K562 (cell line): ENCODE measurements around the gene CHGA. TPM values are rescaled to one million over a fixed set of nuclear protein-coding genes. Genes with fewer than 3 reads are reported as not detected.

Experiments
- ATAC-seq: fragments of 200-7000 bp; cut with Tn5 transposase; 3 replicates; pipeline ENCODE4 v1.9.1; 2020; ENCODE audit warnings: moderate library complexity
- BruUV-seq: library from RNA; stranded (reverse); fragments of 400-500 nt; replicated peaks from 2 replicates; lab custom pipeline; 2021; lab: Mats Ljungman, UMichigan
- CTCF ChIA-PET: fragments of 300-600 bp; formaldehyde crosslinking; extraction: SDS; loops from one replicate; lab custom pipeline; 2021; ENCODE audit warnings: low intra/inter-chr PET ratio; lab: Yijun Ruan, JAX
- POLR2A ChIA-PET: fragments of 300-600, 350-650 bp; sonication (Branson Sonifier 250); formaldehyde crosslinking; extraction: SDS; loops from one replicate; lab custom pipeline; 2021; ENCODE audit warnings: antibody characterized with exemption, inconsistent platforms; lab: Yijun Ruan, JAX
- DNase-seq, 4 experiments: peaks; one replicate each; pipeline versions ENCODE4 v3.0.0 to v3.0.0-alpha.2; 2011 to 2018; ENCODE audit warnings: low spot score in 3 of 4, mixed read lengths in 3 of 4; ENCODE audit errors: extremely low read depth in 1 of 4
- FAIRE-seq: peaks from 2 replicates; lab custom pipeline; 2011; peaks lifted over from hg19 to GRCh38; lab: Jason Lieb, UNC
- H2AFZ ChIP-seq: 2 replicates; pipeline ENCODE4 v1.6.0; 2011; ENCODE audit warnings: low read depth, low read length, control low read depth, inconsistent platforms
- H3K27ac ChIP-seq: fragments of 200-600 bp; 3 replicates; pipeline ENCODE4 v1.8.0; 2011; ENCODE audit warnings: low read depth, mild to moderate bottlenecking, control low read depth, inconsistent platforms, low read length, moderate library complexity, mixed read lengths; ENCODE audit errors: extremely low read depth
- H3K27me3 ChIP-seq, 2 experiments: fragments of 300-600 bp in 1 of 2; 2 replicates in 1 of 2; 3 replicates in 1 of 2; pipeline versions ENCODE4 v1.6.0 to v1.8.0; 2011; ENCODE audit warnings: inconsistent platforms in 2 of 2, low read length in 2 of 2, mild to moderate bottlenecking in 1 of 2, mixed read lengths in 1 of 2, moderate library complexity in 1 of 2; ENCODE audit not compliant: control insufficient read depth in 2 of 2, insufficient read depth in 2 of 2
- H3K36me3 ChIP-seq: fragments of 300-600 bp; 3 replicates; pipeline ENCODE4 v1.8.0; 2011; ENCODE audit warnings: mild to moderate bottlenecking, low read length, inconsistent platforms; ENCODE audit not compliant: control insufficient read depth, insufficient read depth
- H3K4me1 ChIP-seq, 2 experiments: fragments of 200-600 bp in 1 of 2; replicated peaks in 1 of 2; 2 replicates in 1 of 2; 3 replicates in 1 of 2; pipeline versions ENCODE4 v1.5.1 to v1.8.0; 2011; ENCODE audit warnings: inconsistent platforms in 2 of 2, low read length in 2 of 2, mild to moderate bottlenecking in 1 of 2, mixed read lengths in 1 of 2, moderate library complexity in 1 of 2; ENCODE audit not compliant: control insufficient read depth in 2 of 2, insufficient read depth in 2 of 2
- H3K4me2 ChIP-seq: 2 replicates; pipeline ENCODE4 v1.6.1; 2011; ENCODE audit warnings: low read length, control low read depth, inconsistent platforms, mixed read lengths; ENCODE audit not compliant: insufficient read depth
- H3K4me3 ChIP-seq: fragments of 200-600 bp; sonication (generic), shearing (Covaris generic); 2 replicates; pipeline ENCODE4 v1.5.1; 2016; ENCODE audit warnings: control low read depth, inconsistent platforms
- H3K79me2 ChIP-seq: fragments of 200-600 bp; 3 replicates; pipeline ENCODE4 v1.8.0; 2011; ENCODE audit warnings: low read length, inconsistent platforms; ENCODE audit not compliant: control insufficient read depth, insufficient read depth
- H3K9ac ChIP-seq, 2 experiments: 2 replicates each; pipeline versions ENCODE4 v1.6.0 to v1.6.1; 2011; ENCODE audit warnings: low read depth in 2 of 2, low read length in 2 of 2, control low read depth in 1 of 2, inconsistent platforms in 1 of 2, mild to moderate bottlenecking in 1 of 2, mixed read lengths in 1 of 2; ENCODE audit not compliant: insufficient read depth in 1 of 2
- H3K9me1 ChIP-seq: one replicate; pipeline ENCODE4 v1.6.0; 2011; ENCODE audit warnings: inconsistent platforms, mild to moderate bottlenecking, low read length, moderate library complexity; ENCODE audit not compliant: control insufficient read depth, insufficient read depth
- H3K9me3 ChIP-seq: replicated peaks from 2 replicates; pipeline ENCODE4 v1.5.1; 2011; ENCODE audit warnings: low read depth, low read length, inconsistent platforms; ENCODE audit not compliant: control insufficient read depth, insufficient read depth
- H4K20me1 ChIP-seq: replicated peaks from 2 replicates; pipeline ENCODE4 v1.6.1; 2011; ENCODE audit warnings: low read length, inconsistent platforms, mixed read lengths; ENCODE audit not compliant: control insufficient read depth, insufficient read depth
- DMBX1 ChIP-seq: fragments of 250-450 bp; sonication (Bioruptor Pico); IDR thresholded peaks from 2 replicates; pipeline ENCODE4 v1.8.0; 2022; ENCODE audit warnings: inconsistent platforms, mild to moderate bottlenecking, moderate library complexity, borderline replicate concordance
- DPF2 ChIP-seq: fragments of 450-650 bp; IDR thresholded peaks from 2 replicates; pipeline ENCODE4 v1.6.1; 2016
- NCOA6 ChIP-seq: fragments of 450-650 bp; IDR thresholded peaks from 2 replicates; pipeline ENCODE4 v1.6.1; 2017; ENCODE audit warnings: mild to moderate bottlenecking
- RB1 ChIP-seq: fragments of 450-650 bp; IDR thresholded peaks from 2 replicates; pipeline ENCODE4 v1.6.1; 2017; ENCODE audit warnings: low read depth, mild to moderate bottlenecking
- TBP ChIP-seq: optimal IDR thresholded peaks from 2 replicates; pipeline ENCODE3; 2011; ENCODE audit warnings: low read depth, low read length, improper control_type of control experiment
- TFE3 ChIP-seq: fragments of 450-650 bp; formaldehyde crosslinking; IDR thresholded peaks from 2 replicates; pipeline ENCODE4 v1.4.0; 2020; ENCODE audit warnings: mild to moderate bottlenecking, mixed read lengths
- ZNF282 ChIP-seq: sonication (generic); formaldehyde crosslinking; IDR thresholded peaks from 2 replicates; pipeline ENCODE4 v1.8.1; 2023; ENCODE audit warnings: missing genetic modification reagents
- ZNF316 ChIP-seq: fragments of 450-650 bp; IDR thresholded peaks from 2 replicates; pipeline ENCODE4 v1.6.1; 2016
- ZNF766 ChIP-seq: fragments of 200-800 bp; sonication (Bioruptor generic); conservative IDR thresholded peaks from 2 replicates; pipeline ENCODE4 v1.6.1; 2016; ENCODE audit warnings: missing genetic modification characterization, missing compliant biosample characterization
- WGBS: fragments of 100-300 bp; shearing (Covaris generic); methylation state at CpG from one replicate; pipeline ENCODE4 v1.1.6; 2016; ENCODE audit warnings: low coverage, mixed read lengths; ENCODE audit not compliant: insufficient coverage; ENCODE audit errors: missing lambda C conversion rate; 5-methylcytosine and 5-hydroxymethylcytosine counted together
- in situ Hi-C: fragments of 300-500 bp; cut with MboI; formaldehyde crosslinking; loops from 4 replicates; pipeline ENCODE4 v1.15.0; 2018; ENCODE audit warnings: inconsistent platforms, mixed read lengths
- intact Hi-C: fragments of 100-400 bp; cut with micrococcal nuclease; formaldehyde crosslinking; loops from 2 replicates; pipeline ENCODE4 v1.14.2; 2022
- polyA plus RNA-seq, 8 experiments: library from polyadenylated mRNA; depleted of rRNA in 4 of 8; stranded (reverse) in 5 of 8; unstranded in 3 of 8; fragments of >200 nt; fragmentation: Nextera tagmentation in 2 of 8; fragmentation: Illumina TruSeq in 1 of 8; extraction: Ambion mirVana in 2 of 8; extraction: Trizol in 1 of 8; gene quantifications; 2 replicates each; pipeline versions ENCODE4 v1.2.1 to v1.2.3, GENCODE V29; 2011 to 2014; ENCODE audit warnings: inconsistent platforms in 1 of 8, missing spikeins in 1 of 8
- total RNA-seq, 7 experiments: library from RNA; depleted of rRNA in 6 of 7; stranded (reverse); fragments of >200 nt in 6 of 7; fragmentation: Illumina TruSeq in 2 of 7; extraction: Trizol in 2 of 7; gene quantifications; 2 replicates each; pipeline versions ENCODE4 v1.2.1 to v1.2.3, GENCODE V29; 2011 to 2021; ENCODE audit warnings: low replicate concordance in 1 of 7
- TF ChIP-seq, protein P1 (sequence below): fragments of 450-650 bp; formaldehyde crosslinking; conservative IDR thresholded peaks from 2 replicates; pipeline ENCODE4 v1.4.0; 2022; ENCODE audit warnings: mild to moderate bottlenecking, missing genetic modification characterization

The CHGA gene
- total and polyA plus RNA-seq, 9 of the 15 experiments (the other 6 are each of a cell fraction or from before 2014, with no cell fraction given) = not detected

DNA sequence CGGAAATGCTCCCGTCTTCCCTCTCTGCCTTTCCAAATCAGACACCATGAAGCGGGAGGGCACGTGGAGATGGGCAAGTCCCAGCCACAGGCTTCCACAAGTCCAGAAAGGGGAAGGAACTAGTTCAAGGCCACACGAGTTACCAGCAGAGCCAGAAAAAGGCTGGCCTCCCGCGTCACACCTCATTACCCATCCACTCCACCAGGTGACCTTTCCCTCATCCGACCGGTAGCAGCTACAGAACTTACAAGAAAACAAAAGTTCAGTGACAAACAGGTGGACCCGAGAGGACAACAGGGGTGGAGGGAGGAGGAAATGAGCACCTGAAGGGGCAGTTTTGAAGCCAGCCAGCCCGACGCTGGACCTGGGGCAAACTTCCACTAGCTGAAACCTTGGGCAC, 46.9 kb downstream of the CHGA start:
- intact Hi-C loops = no loop called here
- FAIRE-seq (no peak), ATAC-seq (no peak)
- no peak overlapping the region for H3K4me2 ChIP-seq
- no peak overlapping the region for H3K4me3 ChIP-seq
- no peaks in the 10 kb centered on the region for H3K36me3 ChIP-seq
- CTCF ChIA-PET = no interaction called here
- H2AFZ ChIP-seq = no peak overlapping the region
- 50% methylated on average over 2 of the region's 12 CpGs for WGBS
- POLR2A ChIA-PET = no interaction called here
- BruUV-seq = no TSS peak
- TF ChIP-seq ZNF282 (CRISPR knock-in tag) = no peak
- no peak for TF ChIP-seq ZNF766 (CRISPR knock-in tag)
- no peak for TF ChIP-seq ZNF316
- no peak for TF ChIP-seq DMBX1
- no peak for TF ChIP-seq RB1
- no peak for TF ChIP-seq TBP
- no peak for TF ChIP-seq NCOA6
- TF ChIP-seq, protein P1, sequence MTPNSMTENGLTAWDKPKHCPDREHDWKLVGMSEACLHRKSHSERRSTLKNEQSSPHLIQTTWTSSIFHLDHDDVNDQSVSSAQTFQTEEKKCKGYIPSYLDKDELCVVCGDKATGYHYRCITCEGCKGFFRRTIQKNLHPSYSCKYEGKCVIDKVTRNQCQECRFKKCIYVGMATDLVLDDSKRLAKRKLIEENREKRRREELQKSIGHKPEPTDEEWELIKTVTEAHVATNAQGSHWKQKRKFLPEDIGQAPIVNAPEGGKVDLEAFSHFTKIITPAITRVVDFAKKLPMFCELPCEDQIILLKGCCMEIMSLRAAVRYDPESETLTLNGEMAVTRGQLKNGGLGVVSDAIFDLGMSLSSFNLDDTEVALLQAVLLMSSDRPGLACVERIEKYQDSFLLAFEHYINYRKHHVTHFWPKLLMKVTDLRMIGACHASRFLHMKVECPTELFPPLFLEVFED (CRISPR knock-in tag) = no peak
- TF ChIP-seq TFE3 = no peak
- TF ChIP-seq DPF2 = no peak
- TF ChIP-seq, all 486 proteins: peak for 0
- Histone ChIP-seq H3K27ac (no peak overlapping the region), H3K9ac (no peak overlapping the region), H3K4me1 (peaks cover 0 to 10% of the 10 kb centered on the region in 2 experiments; a peak in 1 of 5 replicates), H3K79me2 (peaks cover 4% of the 10 kb centered on the region; the same call in 1 of the 3 replicates), H4K20me1 (no peaks in the 10 kb centered on the region), H3K27me3 (no peaks in the 10 kb centered on the region), H3K9me3 (no peaks in the 10 kb centered on the region), H3K9me1 (no peaks in the 10 kb centered on the region)
- DNase-seq = no peak
- in situ Hi-C loops = no loop called here
